ENCODE measurements around the gene SLC5A6.

The SLC5A6 gene

GRCh38 chr2:27216416-27217137 is 4.5 kb upstream of the SLC5A6 start:
- FAIRE-seq (no peak), DNase-seq (ENCODE audit: insufficient read length, low spot score) (no peak)
- no peak for TF ChIP-seq CTCF (IDR thresholded peaks at IDR 0.05; ENCODE audit: insufficient read depth, missing control alignments)

GRCh38 chr2:27214941-27215340 is 2.9 kb upstream of the SLC5A6 start:
- TF ChIP-seq CTCF (IDR thresholded peaks at IDR 0.05; ENCODE audit: insufficient read depth, missing control alignments), result no peak
- DNase-seq (ENCODE audit: insufficient read length, low spot score), result no peak
- FAIRE-seq, result no peak

- FAIRE-seq, result no peak
- TF ChIP-seq CTCF (IDR thresholded peaks at IDR 0.05; ENCODE audit: insufficient read depth, missing control alignments), result no peak
- DNase-seq (ENCODE audit: insufficient read length, low spot score), result no peak
Measured at GRCh38 chr2:27212626-27213471, 781 bp upstream of the SLC5A6 start.

GRCh38 chr2:27211241-27211942 is 676 bp downstream of the SLC5A6 start:
- no peak for TF ChIP-seq CTCF (IDR thresholded peaks at IDR 0.05; ENCODE audit: insufficient read depth, missing control alignments)
- DNase-seq (ENCODE audit: insufficient read length, low spot score), result peak; percentile 31
- no peak for FAIRE-seq

- no peak for FAIRE-seq
- DNase-seq (ENCODE audit: insufficient read length, low spot score), result peak; percentile 1
- no peak for TF ChIP-seq CTCF (IDR thresholded peaks at IDR 0.05; ENCODE audit: insufficient read depth, missing control alignments)
Measured at GRCh38 chr2:27209621-27210401, 2.3 kb downstream of the SLC5A6 start.

GRCh38 chr2:27208486-27209050 is 3.5 kb downstream of the SLC5A6 start:
- DNase-seq (ENCODE audit: insufficient read length, low spot score), result no peak
- TF ChIP-seq CTCF (IDR thresholded peaks at IDR 0.05; ENCODE audit: insufficient read depth, missing control alignments), result no peak
- FAIRE-seq, result no peak
